Measurements from ENCODE around the gene PCNX2.

- TF ChIP-seq CHD1 (IDR thresholded peaks at IDR 0.05; ENCODE audit: low read depth, low read length) (no peak), CTCF (IDR thresholded peaks at IDR 0.05; ENCODE audit: control extremely low read depth in 1 of 3, insufficient read depth in 1 of 3, low read depth in 1 of 3, low read length in 3 of 3) (no peak), MAFK (IDR thresholded peaks at IDR 0.05; ENCODE audit: low read depth, low read length) (no peak), RXRA (IDR thresholded peaks at IDR 0.05; ENCODE audit: insufficient read depth, low read depth, low read length) (no peak), TEAD4 (IDR thresholded peaks at IDR 0.05; ENCODE audit: low read depth, low read length) (no peak), EZH2 (IDR thresholded peaks at IDR 0.05; ENCODE audit: low read depth, low read length, severe bottlenecking) (no peak), ZNF274 (IDR thresholded peaks at IDR 0.05; ENCODE audit: borderline replicate concordance, extremely low read depth, low read length) (no peak), POLR2AphosphoS5 (IDR thresholded peaks at IDR 0.05; ENCODE audit: low read depth, low read length) (no peak; the same call in 1 of the 2 replicates), CEBPB (IDR thresholded peaks at IDR 0.05; ENCODE audit: low read depth, low read length) (no peak), RFX5 (IDR thresholded peaks at IDR 0.05; ENCODE audit: borderline replicate concordance, low read depth, low read length) (no peak), TBP (IDR thresholded peaks at IDR 0.05; ENCODE audit: low read depth, low read length) (no peak)
These were observed 84.4 kb downstream of the PCNX2 start for GRCh38 chr1:233211106-233211505.
